ENCODE measurements around the gene PGK2. TPM values are rescaled to one million over a fixed set of nuclear protein-coding genes. Genes with fewer than 3 reads are reported as not detected.

PGK2 gene
- total RNA-seq, 1 donor from 2014 or later = not detected

DNA sequence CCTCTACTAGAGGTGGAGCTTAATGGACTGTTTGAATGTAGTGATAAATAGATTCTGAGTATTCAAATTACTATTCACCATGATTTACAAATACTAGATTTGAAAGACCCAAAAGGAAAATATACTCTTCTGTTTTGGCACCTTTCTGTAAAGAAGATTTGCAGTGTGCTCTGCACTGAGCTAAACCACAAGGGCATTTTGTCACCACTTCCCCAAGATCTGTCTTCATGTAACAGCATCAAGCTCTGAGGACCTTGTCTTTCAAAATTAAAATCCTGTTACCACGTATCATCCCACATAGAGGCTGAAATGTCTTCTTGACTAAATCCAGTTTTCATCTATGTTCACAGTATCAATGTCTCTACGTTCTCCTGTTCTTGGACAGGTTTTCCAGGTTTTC is 3.3 kb upstream of the PGK2 start:
- no peak overlapping the region for H3K4me3 Mint-ChIP-seq
- TF ChIP-seq, protein P1, sequence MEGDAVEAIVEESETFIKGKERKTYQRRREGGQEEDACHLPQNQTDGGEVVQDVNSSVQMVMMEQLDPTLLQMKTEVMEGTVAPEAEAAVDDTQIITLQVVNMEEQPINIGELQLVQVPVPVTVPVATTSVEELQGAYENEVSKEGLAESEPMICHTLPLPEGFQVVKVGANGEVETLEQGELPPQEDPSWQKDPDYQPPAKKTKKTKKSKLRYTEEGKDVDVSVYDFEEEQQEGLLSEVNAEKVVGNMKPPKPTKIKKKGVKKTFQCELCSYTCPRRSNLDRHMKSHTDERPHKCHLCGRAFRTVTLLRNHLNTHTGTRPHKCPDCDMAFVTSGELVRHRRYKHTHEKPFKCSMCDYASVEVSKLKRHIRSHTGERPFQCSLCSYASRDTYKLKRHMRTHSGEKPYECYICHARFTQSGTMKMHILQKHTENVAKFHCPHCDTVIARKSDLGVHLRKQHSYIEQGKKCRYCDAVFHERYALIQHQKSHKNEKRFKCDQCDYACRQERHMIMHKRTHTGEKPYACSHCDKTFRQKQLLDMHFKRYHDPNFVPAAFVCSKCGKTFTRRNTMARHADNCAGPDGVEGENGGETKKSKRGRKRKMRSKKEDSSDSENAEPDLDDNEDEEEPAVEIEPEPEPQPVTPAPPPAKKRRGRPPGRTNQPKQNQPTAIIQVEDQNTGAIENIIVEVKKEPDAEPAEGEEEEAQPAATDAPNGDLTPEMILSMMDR (IDR thresholded peaks at IDR 0.05; ENCODE audit: unreplicated experiment) = no peak
- no peaks in the 10 kb centered on the region for H3K4me1 Mint-ChIP-seq
- peaks cover 19% of the 10 kb centered on the region for H3K9me3 Mint-ChIP-seq
- no peak for DNase-seq (ENCODE audit: low spot score in 2 of 2, unreplicated experiment in 2 of 2)
- H3K36me3 Mint-ChIP-seq = peaks cover 2% of the 10 kb centered on the region
- H3K27ac Mint-ChIP-seq = no peak overlapping the region
- no peaks in the 10 kb centered on the region for H3K27me3 Mint-ChIP-seq (ENCODE audit: low read depth)

DNA sequence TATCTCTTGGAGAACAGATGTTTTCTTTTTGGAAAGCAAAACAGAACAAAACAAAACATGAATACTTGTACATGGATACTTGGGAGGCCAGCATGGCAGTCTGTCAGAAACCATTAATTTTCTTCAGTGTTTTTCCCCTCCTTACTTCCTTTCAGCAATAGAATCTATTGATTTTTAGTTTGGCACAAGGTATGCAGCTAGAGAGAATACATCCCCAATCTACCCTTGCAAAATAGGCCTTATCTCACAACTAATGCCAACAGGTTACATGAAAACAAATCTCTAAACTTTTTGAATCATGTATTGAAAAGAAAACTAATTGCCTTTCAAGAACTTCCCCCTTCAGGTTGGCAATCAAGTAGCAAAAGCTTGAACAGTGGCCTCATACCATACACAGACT is 2.8 kb downstream of the PGK2 start:
- Mint-ChIP-seq H3K27ac (no peak overlapping the region), H3K4me1 (no peaks in the 10 kb centered on the region), H3K9me3 (peaks cover 16% of the 10 kb centered on the region), H3K4me3 (no peak overlapping the region), H3K27me3 (ENCODE audit: low read depth) (no peaks in the 10 kb centered on the region), H3K36me3 (no peaks in the 10 kb centered on the region)
- TF ChIP-seq, protein P1 (IDR thresholded peaks at IDR 0.05; ENCODE audit: unreplicated experiment) = no peak
- no peak for DNase-seq (ENCODE audit: low spot score in 2 of 2, unreplicated experiment in 2 of 2)

DNA sequence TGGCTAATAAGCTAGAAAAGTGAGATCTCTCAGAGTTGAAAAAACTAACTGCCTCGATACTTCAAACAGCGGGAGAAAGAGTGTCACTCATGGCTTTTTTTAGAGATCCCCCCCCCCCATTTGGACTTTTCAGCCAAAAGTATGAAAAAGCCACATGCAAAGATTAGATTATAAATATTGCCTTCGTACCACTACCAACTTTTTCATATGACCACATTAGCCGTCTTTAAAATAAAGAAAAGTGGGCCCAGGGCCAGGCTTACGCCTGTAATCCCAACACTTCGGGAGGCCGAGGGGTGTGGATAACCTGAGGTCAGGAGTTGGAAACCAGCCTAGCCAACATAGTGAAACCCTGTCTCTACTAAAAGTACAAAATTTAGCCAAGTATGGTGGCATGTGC is 4.4 kb downstream of the PGK2 start:
- DNase-seq (ENCODE audit: low spot score in 2 of 2, unreplicated experiment in 2 of 2) = no peak
- H3K4me1 Mint-ChIP-seq = no peaks in the 10 kb centered on the region
- H3K27ac Mint-ChIP-seq = no peak overlapping the region
- H3K9me3 Mint-ChIP-seq = peaks cover 12% of the 10 kb centered on the region
- no peaks in the 10 kb centered on the region for H3K27me3 Mint-ChIP-seq (ENCODE audit: low read depth)
- TF ChIP-seq, protein P1 (IDR thresholded peaks at IDR 0.05; ENCODE audit: unreplicated experiment) = no peak
- H3K4me3 Mint-ChIP-seq = no peak overlapping the region
- no peaks in the 10 kb centered on the region for H3K36me3 Mint-ChIP-seq

DNA sequence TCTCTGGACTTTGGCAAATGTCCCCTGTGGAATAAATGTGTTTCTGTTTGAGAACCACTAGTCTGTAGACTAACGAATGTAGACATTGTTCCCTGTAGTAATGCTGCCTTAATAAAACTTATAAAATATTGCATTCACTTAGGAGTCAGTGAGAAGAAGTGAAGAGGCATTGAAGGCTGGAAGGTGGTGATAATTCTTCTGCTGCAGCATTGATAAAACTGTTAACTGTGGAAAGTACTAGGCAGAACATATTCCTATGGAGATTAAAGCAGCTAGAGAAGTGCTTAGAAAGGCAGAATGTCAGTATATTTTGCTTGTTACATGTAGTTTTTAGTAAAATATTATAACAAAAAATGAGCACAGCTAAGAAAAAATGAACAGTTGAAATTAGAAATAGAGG is 4.8 kb downstream of the PGK2 start:
- peaks cover 7% of the 10 kb centered on the region for H3K9me3 Mint-ChIP-seq
- H3K27ac Mint-ChIP-seq = no peak overlapping the region
- DNase-seq (ENCODE audit: low spot score in 2 of 2, unreplicated experiment in 2 of 2) = no peak
- TF ChIP-seq, protein P1 (IDR thresholded peaks at IDR 0.05; ENCODE audit: unreplicated experiment) = no peak
- H3K27me3 Mint-ChIP-seq (ENCODE audit: low read depth) = no peaks in the 10 kb centered on the region
- H3K4me1 Mint-ChIP-seq = peaks cover under 1% of the 10 kb centered on the region
- H3K36me3 Mint-ChIP-seq = no peaks in the 10 kb centered on the region
- H3K4me3 Mint-ChIP-seq = no peak overlapping the region

DNA sequence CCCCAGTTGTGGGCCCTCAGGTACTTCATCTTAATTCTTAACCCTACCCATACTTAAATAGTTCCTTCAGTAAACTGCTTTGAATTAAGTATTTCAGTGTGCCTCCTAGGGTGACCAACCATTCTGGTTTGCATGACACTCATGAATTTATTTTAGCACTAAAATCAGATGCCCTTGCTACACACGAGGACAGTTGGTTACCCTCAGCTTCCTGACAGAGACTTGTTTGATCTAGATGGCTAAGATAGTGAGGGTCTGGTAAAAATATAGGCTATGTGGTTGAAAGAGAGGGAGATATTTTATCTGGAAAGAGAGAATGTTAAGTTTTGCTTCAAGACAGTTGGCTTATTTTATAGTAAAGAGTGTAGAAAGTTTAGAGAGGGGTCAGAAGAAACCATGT is 10.6 kb downstream of the PGK2 start:
- TF ChIP-seq, protein P1 (IDR thresholded peaks at IDR 0.05; ENCODE audit: unreplicated experiment) = no peak
- Mint-ChIP-seq H3K27ac (no peak overlapping the region), H3K9me3 (peaks cover 8% of the 10 kb centered on the region), H3K36me3 (peaks cover 2% of the 10 kb centered on the region), H3K27me3 (ENCODE audit: low read depth) (no peaks in the 10 kb centered on the region), H3K4me1 (peaks cover 8% of the 10 kb centered on the region), H3K4me3 (no peak overlapping the region)
- DNase-seq (ENCODE audit: low spot score in 2 of 2, unreplicated experiment in 2 of 2) = no peak

DNA sequence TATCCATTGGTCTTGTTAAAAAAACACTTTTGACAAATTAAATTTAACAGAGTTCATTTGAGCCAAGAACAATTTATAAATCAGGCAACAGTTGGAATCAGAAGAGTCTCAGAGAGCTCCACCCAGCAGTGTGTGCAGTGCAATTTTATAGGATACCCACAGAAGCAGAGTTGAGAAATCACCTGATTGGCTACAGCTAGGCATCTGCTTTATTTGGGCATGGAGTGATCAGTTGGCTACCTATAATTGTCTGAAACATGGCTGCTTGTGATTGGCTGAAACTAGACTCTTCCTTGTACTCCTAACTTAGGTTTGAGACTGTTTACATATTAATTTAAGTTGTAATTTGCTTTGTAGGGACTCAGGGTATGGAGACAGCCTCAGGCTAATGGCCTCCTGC is 12.0 kb downstream of the PGK2 start:
- peaks cover 2% of the 10 kb centered on the region for H3K36me3 Mint-ChIP-seq
- H3K9me3 Mint-ChIP-seq = peaks cover 8% of the 10 kb centered on the region
- TF ChIP-seq, protein P1 (IDR thresholded peaks at IDR 0.05; ENCODE audit: unreplicated experiment) = no peak
- no peak overlapping the region for H3K27ac Mint-ChIP-seq
- no peak overlapping the region for H3K4me3 Mint-ChIP-seq
- DNase-seq (ENCODE audit: low spot score in 2 of 2, unreplicated experiment in 2 of 2) = no peak
- H3K27me3 Mint-ChIP-seq (ENCODE audit: low read depth) = no peaks in the 10 kb centered on the region
- peaks cover 8% of the 10 kb centered on the region for H3K4me1 Mint-ChIP-seq

Measured in mesothelial cell of epicardium (in vitro differentiated cells).